T-cell (primary cell): Measurements from ENCODE around the gene LVRN. TPM values are rescaled to one million over a fixed set of nuclear protein-coding genes. Genes with fewer than 3 reads are reported as not detected.
A peak's percentile ranks its signal among the peaks of the same experiment; 100 is the strongest.

Source experiments
- ATAC-seq, 4 experiments: fragments of 200-7000 bp in 3 of 4; fragments of 150-1000 bp in 1 of 4; cut with Tn5 transposase; replicated peaks in 1 of 4; 1 replicate in 3 of 4; 2 replicates in 1 of 4; pipeline ENCODE4 v1.10.0; 2021; ENCODE audit warnings: moderate library complexity in 3 of 4, mild to moderate bottlenecking in 2 of 4, moderate number of reproducible peaks in 1 of 4
- CTCF ChIA-PET, 2 donors: fragments of 300-600 bp; sonication (Branson Sonifier 250); formaldehyde crosslinking; loops; one replicate each; lab custom pipeline; 2022; ENCODE audit warnings: antibody characterized with exemption in 2 of 2; lab: Charles Lee
- POLR2A ChIA-PET, 2 donors: fragments of 300-600 bp; sonication (Branson Sonifier 250); formaldehyde crosslinking; loops; one replicate each; lab custom pipeline; 2022; ENCODE audit warnings: antibody characterized with exemption in 2 of 2; lab: Charles Lee
- DNase-seq, 35 experiments: peaks; one replicate each; pipeline versions ENCODE4 v3.0.0 to v3.0.0-alpha.2; 2013 to 2023
- H3K27ac ChIP-seq: one replicate; pipeline ENCODE4 v1.5.1; 2013; ENCODE audit warnings: low read length
- H3K27me3 ChIP-seq, 2 experiments: replicated peaks in 1 of 2; 1 replicate in 1 of 2; 2 replicates in 1 of 2; pipeline versions ENCODE4 v1.6.1 to v1.7.0; 2013; ENCODE audit warnings: low read length in 1 of 2, mixed read lengths in 1 of 2; ENCODE audit not compliant: control insufficient read depth in 2 of 2, insufficient read depth in 2 of 2; ENCODE audit errors: extremely low read depth in 1 of 2
- H3K36me3 ChIP-seq, 2 donors: 1 replicate in 1 of 2; 2 replicates in 1 of 2; pipeline versions ENCODE4 v1.6.1 to v1.7.0; 2013; ENCODE audit warnings: low read length in 1 of 2; ENCODE audit not compliant: control insufficient read depth in 2 of 2, insufficient read depth in 1 of 2; ENCODE audit errors: extremely low read depth in 1 of 2
- H3K4me1 ChIP-seq, 2 experiments: 1 replicate in 1 of 2; 2 replicates in 1 of 2; pipeline versions ENCODE4 v1.6.1 to v1.7.0; 2013; ENCODE audit warnings: low read length in 2 of 2, mixed read lengths in 1 of 2; ENCODE audit not compliant: insufficient read depth in 2 of 2, control insufficient read depth in 1 of 2; ENCODE audit errors: extremely low read depth in 1 of 2
- H3K4me3 ChIP-seq, 2 donors: 1 replicate in 1 of 2; 2 replicates in 1 of 2; pipeline versions ENCODE4 v1.5.1 to v1.7.0; 2013; ENCODE audit warnings: mild to moderate bottlenecking in 2 of 2, low read length in 1 of 2, moderate library complexity in 1 of 2; ENCODE audit not compliant: control insufficient read depth in 1 of 2; ENCODE audit errors: extremely low read depth in 1 of 2
- H3K9me3 ChIP-seq: 2 replicates; pipeline ENCODE4 v1.7.0; 2013
- H3K27ac Mint-ChIP-seq, 2 donors: one replicate each; pipeline ENCODE4 v1.8.0; 2020 to 2021; ENCODE audit warnings: mild to moderate bottlenecking in 2 of 2, mixed read lengths in 2 of 2
- H3K27me3 Mint-ChIP-seq, 2 donors: one replicate each; pipeline ENCODE4 v1.8.0; 2021 to 2022; ENCODE audit warnings: mixed read lengths in 2 of 2
- H3K36me3 Mint-ChIP-seq: one replicate; pipeline ENCODE4 v1.8.0; 2021; ENCODE audit warnings: mixed read lengths
- H3K4me1 Mint-ChIP-seq, 3 donors: one replicate each; pipeline ENCODE4 v1.8.0; 2020 to 2022; ENCODE audit warnings: mixed read lengths in 3 of 3, mild to moderate bottlenecking in 1 of 3
- H3K4me3 Mint-ChIP-seq, 3 donors: one replicate each; pipeline ENCODE4 v1.8.0; 2020 to 2022; ENCODE audit warnings: mild to moderate bottlenecking in 3 of 3, mixed read lengths in 3 of 3, moderate library complexity in 3 of 3
- H3K9me3 Mint-ChIP-seq, 3 donors: one replicate each; pipeline ENCODE4 v1.8.0; 2020 to 2022; ENCODE audit warnings: mixed read lengths in 3 of 3
- WGBS: methylation state at CpG from one replicate; pipeline ENCODE4 v1.1.5; 2013; ENCODE audit warnings: missing lambda C conversion rate; ENCODE audit not compliant: insufficient coverage; 5-methylcytosine and 5-hydroxymethylcytosine counted together
- total RNA-seq, 35 experiments: library from RNA in 6 of 35; stranded (reverse) in 6 of 35; fragments of 120-200 nt in 1 of 35; gene quantifications; one replicate each; pipeline versions ENCODE4 v1.2.1 to v1.2.4 and lab custom pipeline; 2013 to 2026

Gene LVRN
- total RNA-seq, 5 donors from 2014 or later (not counting 1 experiment from before 2014, with no cell fraction given): 0.12 to 0.28 TPM; not detected in 3

GRCh38 chr5:116046261-116046660, 84.0 kb downstream of the LVRN start:
- no peaks in the 10 kb centered on the region for H3K36me3 Mint-ChIP-seq
- Histone ChIP-seq H3K4me3 (no peak overlapping the region), H3K9me3 (no peaks in the 10 kb centered on the region), H3K27ac (no peak overlapping the region), H3K4me1 (no peaks in the 10 kb centered on the region), H3K36me3 (no peaks in the 10 kb centered on the region), H3K27me3 (peaks cover 0 to 4% of the 10 kb centered on the region in 2 experiments)
- no CpG with 5 or more reads among the region's 3 CpGs for WGBS
- no peak overlapping the region for H3K27ac Mint-ChIP-seq
- H3K27me3 Mint-ChIP-seq: peaks cover 8 to 14% of the 10 kb centered on the region in 2 donors
- H3K9me3 Mint-ChIP-seq: no peaks in the 10 kb centered on the region
- no peak for ATAC-seq
- no peaks in the 10 kb centered on the region for H3K4me1 Mint-ChIP-seq
- no peak for DNase-seq
- ChIA-PET POLR2A (no interaction called here), CTCF (no interaction called here)
- H3K4me3 Mint-ChIP-seq: no peak overlapping the region

- H3K36me3 Mint-ChIP-seq: no peaks in the 10 kb centered on the region
- Histone ChIP-seq H3K27ac (no peak overlapping the region), H3K4me1 (no peaks in the 10 kb centered on the region), H3K27me3 (peaks cover 0 to 2% of the 10 kb centered on the region in 2 experiments), H3K36me3 (no peaks in the 10 kb centered on the region), H3K4me3 (no peak overlapping the region), H3K9me3 (no peaks in the 10 kb centered on the region)
- H3K4me1 Mint-ChIP-seq: no peaks in the 10 kb centered on the region
- peaks cover 7 to 11% of the 10 kb centered on the region in 2 donors for H3K27me3 Mint-ChIP-seq
- ChIA-PET POLR2A (no interaction called here), CTCF (no interaction called here)
- no peak for DNase-seq
- ATAC-seq: no peak
- H3K9me3 Mint-ChIP-seq: no peaks in the 10 kb centered on the region
- 60% methylated on average over 1 of the region's 2 CpGs for WGBS
- no peak overlapping the region for H3K27ac Mint-ChIP-seq
- H3K4me3 Mint-ChIP-seq: no peak overlapping the region
Observed at GRCh38 chr5:116046823-116047222, 84.5 kb downstream of the LVRN start.

GRCh38 chr5:116058346-116058936, 96.2 kb downstream of the LVRN start:
- POLR2A ChIA-PET: no interaction called here

GRCh38 chr5:116062352-116062751, 100.1 kb downstream of the LVRN start:
- Mint-ChIP-seq H3K9me3 (no peaks in the 10 kb centered on the region), H3K27ac (no peak overlapping the region), H3K4me1 (no peaks in the 10 kb centered on the region), H3K27me3 (peaks cover 28 to 31% of the 10 kb centered on the region in 2 donors), H3K36me3 (no peaks in the 10 kb centered on the region), H3K4me3 (no peak overlapping the region)
- Histone ChIP-seq H3K9me3 (no peaks in the 10 kb centered on the region), H3K4me3 (no peak overlapping the region), H3K27ac (no peak overlapping the region), H3K27me3 (peaks cover 0 to 6% of the 10 kb centered on the region in 2 experiments), H3K36me3 (no peaks in the 10 kb centered on the region), H3K4me1 (no peaks in the 10 kb centered on the region)
- DNase-seq (no peak), ATAC-seq (no peak)
- ChIA-PET POLR2A (no interaction called here), CTCF (no interaction called here)
- no CpG with 5 or more reads among the region's 2 CpGs for WGBS

More at GRCh38 chr5:116058346-116058936, 96.2 kb downstream of the LVRN start:
- H3K4me1 ChIP-seq: no peaks in the 10 kb centered on the region
- CTCF ChIA-PET: interaction anchor here in 1 of 2 donors (0.6 kb wide), 1 partner anchor 11 kb away, joined by 4 read pairs; no protein-coding TSS in a partner anchor
- ATAC-seq (no peak), DNase-seq (no peak)
- Mint-ChIP-seq H3K27ac (no peak overlapping the region), H3K27me3 (peaks cover 20 to 27% of the 10 kb centered on the region in 2 donors), H3K9me3 (peaks cover 0 to 4% (median 0%) of the 10 kb centered on the region in 3 donors), H3K36me3 (no peaks in the 10 kb centered on the region), H3K4me3 (no peak overlapping the region), H3K4me1 (no peaks in the 10 kb centered on the region)
- H3K27ac ChIP-seq: no peak overlapping the region
- no peak overlapping the region for H3K4me3 ChIP-seq
- H3K36me3 ChIP-seq: no peaks in the 10 kb centered on the region
- peaks cover 0 to 3% of the 10 kb centered on the region in 2 experiments for H3K27me3 ChIP-seq
- 89% methylated on average over 8 of the region's 13 CpGs for WGBS
- H3K9me3 ChIP-seq: no peaks in the 10 kb centered on the region

DNA sequence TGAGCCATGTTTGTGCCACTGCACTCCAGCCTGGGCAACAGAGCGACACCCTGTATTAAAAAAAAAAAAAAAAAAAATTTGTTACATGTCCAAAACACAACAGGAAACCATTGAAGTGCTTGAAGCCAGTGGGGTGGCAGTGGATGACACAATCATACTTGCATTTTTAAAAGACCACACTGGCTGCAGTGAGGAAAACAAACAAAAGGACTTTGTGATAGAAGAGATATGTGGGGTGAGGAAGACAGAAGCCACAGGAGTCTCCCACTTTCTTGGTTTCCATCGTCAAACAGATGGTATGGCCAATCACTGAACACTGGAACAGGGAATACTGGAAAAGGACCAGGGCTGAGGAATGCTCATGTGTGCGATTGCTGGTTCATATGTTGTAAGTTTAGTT, 101.7 kb downstream of the LVRN start:
- POLR2A ChIA-PET: no interaction called here
- no peak for DNase-seq

DNA sequence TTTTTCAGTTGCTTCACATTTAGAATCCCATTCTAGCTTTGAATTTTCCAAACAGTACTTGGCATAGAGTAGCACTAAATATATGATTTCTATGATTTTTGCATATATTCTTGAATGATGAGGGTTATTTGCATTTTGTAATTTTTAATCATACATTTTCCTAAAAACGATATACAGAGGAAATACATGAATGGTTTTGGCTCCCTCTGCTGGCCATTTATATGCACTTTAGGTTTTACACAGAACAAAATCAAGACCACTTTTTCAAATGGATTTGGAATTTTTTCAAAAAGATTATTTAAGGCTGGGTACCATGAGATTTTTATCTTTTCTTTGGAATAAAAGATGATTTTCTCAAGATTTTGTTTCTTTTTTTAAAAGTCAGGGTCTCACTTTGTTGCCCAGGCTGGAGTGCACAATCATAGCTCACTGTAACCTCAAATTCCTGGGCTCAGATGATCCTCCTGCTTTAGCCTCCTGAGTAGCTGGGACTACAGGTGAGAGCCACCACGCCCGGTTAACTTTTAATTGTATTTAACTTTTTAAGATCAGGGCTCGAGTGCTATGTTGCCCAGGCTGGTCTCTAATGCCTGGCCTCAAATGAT, 105.9 kb downstream of the LVRN start:
- CTCF ChIA-PET: interaction anchor here (0.7 to 3.2 kb wide), 5 partner anchors 395 to 759 kb away, joined by 3 to 14 read pairs (median 3); no protein-coding TSS in a partner anchor
- no peak overlapping the region for H3K4me3 Mint-ChIP-seq
- WGBS: no CpG with 5 or more reads among the region's 4 CpGs

More for the DNA sequence above, 101.7 kb downstream of the LVRN start:
- H3K9me3 ChIP-seq: no peaks in the 10 kb centered on the region
- no peak for ATAC-seq
- Mint-ChIP-seq H3K4me1 (no peaks in the 10 kb centered on the region), H3K27me3 (peaks cover 23 to 28% of the 10 kb centered on the region in 2 donors), H3K4me3 (no peak overlapping the region), H3K9me3 (no peaks in the 10 kb centered on the region), H3K36me3 (no peaks in the 10 kb centered on the region), H3K27ac (no peak overlapping the region)
- CTCF ChIA-PET: interaction anchor here (0.7 kb wide), 3 partner anchors 10 to 305 kb away, joined by 3 to 5 read pairs (median 3); no protein-coding TSS in a partner anchor
- H3K27ac ChIP-seq: no peak overlapping the region
- 100% methylated on average over 1 of the region's 3 CpGs for WGBS
- H3K4me3 ChIP-seq: no peak overlapping the region
- no peaks in the 10 kb centered on the region for H3K4me1 ChIP-seq
- H3K36me3 ChIP-seq: no peaks in the 10 kb centered on the region
- peaks cover 0 to 6% of the 10 kb centered on the region in 2 experiments for H3K27me3 ChIP-seq

More for the DNA sequence above, 105.9 kb downstream of the LVRN start:
- Mint-ChIP-seq H3K9me3 (no peaks in the 10 kb centered on the region), H3K4me1 (no peaks in the 10 kb centered on the region), H3K27ac (no peak overlapping the region), H3K36me3 (no peaks in the 10 kb centered on the region), H3K27me3 (peaks cover 21% of the 10 kb centered on the region in 2 donors)
- POLR2A ChIA-PET: no interaction called here
- no peaks in the 10 kb centered on the region for H3K4me1 ChIP-seq
- peak in 2 of 4 experiments; percentile 44 to 57 for ATAC-seq
- H3K36me3 ChIP-seq: no peaks in the 10 kb centered on the region
- H3K4me3 ChIP-seq: no peak overlapping the region
- no peak overlapping the region for H3K27ac ChIP-seq
- DNase-seq: peak in 13 of 35 experiments; percentile 6 to 79 (median 23)
- peaks cover 0 to 3% of the 10 kb centered on the region in 2 experiments for H3K27me3 ChIP-seq
- H3K9me3 ChIP-seq: no peaks in the 10 kb centered on the region
